HEK293T (cell line): ENCODE data around the gene SYNJ1.

Experiments used
- BHLHE40 ChIP-seq: fragments of 450-650 bp; IDR thresholded peaks from 2 replicates; pipeline ENCODE4 v1.6.1; 2016; ENCODE audit warnings: mild to moderate bottlenecking, moderate library complexity, borderline replicate concordance
- CTBP1 ChIP-seq: fragments of 450-650 bp; IDR thresholded peaks from 2 replicates; pipeline ENCODE4 v1.6.1; 2016; ENCODE audit warnings: borderline replicate concordance
- ELF4 ChIP-seq: fragments of 450-650 bp; IDR thresholded peaks from 2 replicates; pipeline ENCODE4 v1.6.1; 2017; ENCODE audit warnings: antibody characterized with exemption
- FOXK2 ChIP-seq: fragments of 450-650 bp; IDR thresholded peaks from 2 replicates; pipeline ENCODE4 v1.6.1; 2016; ENCODE audit warnings: mild to moderate bottlenecking
- FOXM1 ChIP-seq: fragments of 450-650 bp; IDR thresholded peaks from 2 replicates; pipeline ENCODE4 v1.6.1; 2017; ENCODE audit warnings: mild to moderate bottlenecking, borderline replicate concordance
- LEF1 ChIP-seq: fragments of 450-650 bp; IDR thresholded peaks from 2 replicates; pipeline ENCODE4 v1.6.1; 2017; ENCODE audit warnings: mild to moderate bottlenecking, borderline replicate concordance
- SP1 ChIP-seq: fragments of 450-650 bp; IDR thresholded peaks from 2 replicates; pipeline ENCODE4 v1.6.1; 2017
- SUZ12 ChIP-seq: fragments of 450-650 bp; IDR thresholded peaks from 2 replicates; pipeline ENCODE4 v1.6.1; 2016; ENCODE audit warnings: mild to moderate bottlenecking
- TARDBP ChIP-seq: fragments of 450-650 bp; IDR thresholded peaks from 2 replicates; pipeline ENCODE4 v1.6.1; 2016
- TF ChIP-seq, protein P1 (sequence below): fragments of 450-650 bp; IDR thresholded peaks from 2 replicates; pipeline ENCODE4 v1.6.1; 2016

DNA sequence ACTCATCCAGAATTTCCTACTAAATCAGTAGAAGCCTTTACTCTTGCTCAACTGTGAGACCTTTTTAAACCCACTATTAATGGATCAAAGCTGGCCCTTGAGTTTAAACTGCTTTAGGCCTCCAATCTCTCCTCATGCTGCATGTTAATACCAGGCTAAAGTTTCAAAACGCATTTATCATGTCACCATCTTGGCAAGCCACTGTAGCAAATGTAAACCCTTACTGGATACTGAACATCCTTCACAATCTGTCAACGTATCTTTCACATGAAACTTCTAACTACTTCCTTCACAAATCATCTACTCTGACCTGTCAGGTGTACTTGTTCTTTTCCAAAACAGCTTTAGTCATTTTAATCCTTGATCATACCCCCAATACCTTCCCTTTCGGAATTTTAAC lies 40.7 kb upstream of the SYNJ1 start:
- TF ChIP-seq FOXM1 (no peak), CTBP1 (no peak), BHLHE40 (no peak), TARDBP (no peak), ELF4 (no peak), LEF1 (no peak), FOXK2 (no peak), SP1 (no peak), SUZ12 (no peak)
- TF ChIP-seq, protein P1, sequence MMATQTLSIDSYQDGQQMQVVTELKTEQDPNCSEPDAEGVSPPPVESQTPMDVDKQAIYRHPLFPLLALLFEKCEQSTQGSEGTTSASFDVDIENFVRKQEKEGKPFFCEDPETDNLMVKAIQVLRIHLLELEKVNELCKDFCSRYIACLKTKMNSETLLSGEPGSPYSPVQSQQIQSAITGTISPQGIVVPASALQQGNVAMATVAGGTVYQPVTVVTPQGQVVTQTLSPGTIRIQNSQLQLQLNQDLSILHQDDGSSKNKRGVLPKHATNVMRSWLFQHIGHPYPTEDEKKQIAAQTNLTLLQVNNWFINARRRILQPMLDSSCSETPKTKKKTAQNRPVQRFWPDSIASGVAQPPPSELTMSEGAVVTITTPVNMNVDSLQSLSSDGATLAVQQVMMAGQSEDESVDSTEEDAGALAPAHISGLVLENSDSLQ, result peak; percentile 90
